Mesendoderm (in vitro differentiated cells): ENCODE data around the gene LIPE.

Source experiments
- DNase-seq: peaks from one replicate; pipeline ENCODE4 v3.0.0; 2013
- H2AK5ac ChIP-seq: 2 replicates; pipeline ENCODE4 v1.6.1; 2013; ENCODE audit warnings: low read length, inconsistent platforms
- H2BK120ac ChIP-seq: 2 replicates; pipeline ENCODE4 v1.6.1; 2013; ENCODE audit warnings: low read depth, mild to moderate bottlenecking, low read length, moderate library complexity, mixed read lengths
- H2BK15ac ChIP-seq: replicated peaks from 2 replicates; pipeline ENCODE4 v1.6.1; 2013; ENCODE audit warnings: low read depth, mild to moderate bottlenecking, moderate library complexity
- H2BK5ac ChIP-seq: 2 replicates; pipeline ENCODE4 v1.6.1; 2013; ENCODE audit warnings: low read length, inconsistent platforms
- H3K18ac ChIP-seq: 2 replicates; pipeline ENCODE4 v1.6.1; 2013; ENCODE audit warnings: mild to moderate bottlenecking, low read length, mixed read lengths
- H3K23ac ChIP-seq: one replicate; pipeline ENCODE4 v1.6.1; 2013; ENCODE audit warnings: low read length
- H3K27ac ChIP-seq: 2 replicates; pipeline ENCODE4 v1.5.1; 2013; ENCODE audit warnings: low read depth, mild to moderate bottlenecking, inconsistent platforms, low read length, moderate library complexity
- H3K27me3 ChIP-seq: 2 replicates; pipeline ENCODE4 v1.6.1; 2013; ENCODE audit warnings: low read length, control low read depth, mild to moderate bottlenecking, inconsistent platforms; ENCODE audit not compliant: insufficient read depth, poor library complexity
- H3K36me3 ChIP-seq: 2 replicates; pipeline ENCODE4 v1.6.1; 2013; ENCODE audit warnings: low read length, inconsistent platforms; ENCODE audit not compliant: control insufficient read depth, insufficient read depth
- H3K4ac ChIP-seq: one replicate; pipeline ENCODE4 v1.6.1; 2013; ENCODE audit warnings: low read depth, mild to moderate bottlenecking, low read length, moderate library complexity
- H3K4me1 ChIP-seq: 2 replicates; pipeline ENCODE4 v1.6.1; 2013; ENCODE audit warnings: low read depth, low read length, inconsistent platforms; ENCODE audit not compliant: control insufficient read depth
- H3K4me2 ChIP-seq: 2 replicates; pipeline ENCODE4 v1.6.1; 2013; ENCODE audit warnings: low read length
- H3K4me3 ChIP-seq: 2 replicates; pipeline ENCODE4 v1.5.1; 2013; ENCODE audit warnings: mild to moderate bottlenecking, low read length
- H3K56ac ChIP-seq: one replicate; pipeline ENCODE4 v1.6.1; 2013; ENCODE audit warnings: low read length
- H3K79me1 ChIP-seq: 2 replicates; pipeline ENCODE4 v1.6.1; 2013; ENCODE audit warnings: low read length, inconsistent platforms
- H3K79me2 ChIP-seq: 2 replicates; pipeline ENCODE4 v1.6.1; 2013; ENCODE audit warnings: mild to moderate bottlenecking, low read length; ENCODE audit not compliant: control insufficient read depth, insufficient read depth
- H3K9ac ChIP-seq: 2 replicates; pipeline ENCODE4 v1.6.1; 2013; ENCODE audit warnings: low read length, inconsistent platforms
- H4K5ac ChIP-seq: one replicate; pipeline ENCODE4 v1.6.1; 2013; ENCODE audit warnings: low read length
- H4K8ac ChIP-seq: one replicate; pipeline ENCODE4 v1.6.1; 2013; ENCODE audit warnings: low read depth, mild to moderate bottlenecking, control low read depth, low read length, moderate library complexity
- WGBS: extraction: QIAGEN DNeasy Blood & Tissue Kit; methylation state at CpG from one replicate; pipeline ENCODE4 v1.1.7; 2013; ENCODE audit warnings: low lambda C conversion rate, missing lambda C conversion rate; ENCODE audit not compliant: insufficient coverage; ENCODE audit errors: extremely low coverage; 5-methylcytosine and 5-hydroxymethylcytosine counted together

The LIPE gene

GRCh38 chr19:42357290-42357689, 69.9 kb downstream of the LIPE start:
- H3K4me3 ChIP-seq = no peak overlapping the region
- no peaks in the 10 kb centered on the region for H3K79me2 ChIP-seq
- no peak for DNase-seq
- H2BK120ac ChIP-seq = no peak overlapping the region
- no peak overlapping the region for H3K4ac ChIP-seq
- no peaks in the 10 kb centered on the region for H3K27me3 ChIP-seq
- H3K79me1 ChIP-seq = no peaks in the 10 kb centered on the region
- H2AK5ac ChIP-seq = no peak overlapping the region
- H3K56ac ChIP-seq = no peak overlapping the region
- WGBS = no CpG with 5 or more reads among the region's 12 CpGs
- no peak overlapping the region for H4K8ac ChIP-seq
- H3K4me1 ChIP-seq = no peaks in the 10 kb centered on the region
- no peak overlapping the region for H3K27ac ChIP-seq
- no peak overlapping the region for H2BK15ac ChIP-seq
- H4K5ac ChIP-seq = no peak overlapping the region
- H3K23ac ChIP-seq = no peak overlapping the region
- H3K36me3 ChIP-seq = no peaks in the 10 kb centered on the region
- H2BK5ac ChIP-seq = no peak overlapping the region
- H3K18ac ChIP-seq = no peak overlapping the region
- no peak overlapping the region for H3K9ac ChIP-seq
- H3K4me2 ChIP-seq = no peak overlapping the region

GRCh38 chr19:42356686-42357085, 70.5 kb downstream of the LIPE start:
- DNase-seq = no peak
- H3K4me3 ChIP-seq = no peak overlapping the region
- H2AK5ac ChIP-seq = no peak overlapping the region
- H3K56ac ChIP-seq = no peak overlapping the region
- H2BK120ac ChIP-seq = no peak overlapping the region
- no peak overlapping the region for H3K18ac ChIP-seq
- no peak overlapping the region for H2BK5ac ChIP-seq
- no peak overlapping the region for H3K27ac ChIP-seq
- no peak overlapping the region for H4K8ac ChIP-seq
- H3K27me3 ChIP-seq = no peaks in the 10 kb centered on the region
- no peak overlapping the region for H3K4ac ChIP-seq
- no peaks in the 10 kb centered on the region for H3K36me3 ChIP-seq
- no peaks in the 10 kb centered on the region for H3K79me2 ChIP-seq
- H2BK15ac ChIP-seq = no peak overlapping the region
- H3K23ac ChIP-seq = no peak overlapping the region
- H3K4me2 ChIP-seq = no peak overlapping the region
- no CpG with 5 or more reads among the region's 15 CpGs for WGBS
- H3K4me1 ChIP-seq = no peaks in the 10 kb centered on the region
- no peak overlapping the region for H4K5ac ChIP-seq
- no peak overlapping the region for H3K9ac ChIP-seq
- H3K79me1 ChIP-seq = no peaks in the 10 kb centered on the region

- Histone ChIP-seq H3K36me3 (no peaks in the 10 kb centered on the region), H3K18ac (no peak overlapping the region), H3K23ac (no peak overlapping the region), H3K9ac (no peak overlapping the region), H4K5ac (no peak overlapping the region), H3K79me2 (no peaks in the 10 kb centered on the region), H3K27me3 (no peaks in the 10 kb centered on the region), H3K79me1 (no peaks in the 10 kb centered on the region), H3K4ac (no peak overlapping the region), H2BK15ac (no peak overlapping the region), H2BK5ac (no peak overlapping the region), H3K27ac (no peak overlapping the region), H4K8ac (no peak overlapping the region), H3K56ac (no peak overlapping the region), H2BK120ac (no peak overlapping the region), H2AK5ac (no peak overlapping the region), H3K4me3 (no peak overlapping the region), H3K4me1 (no peaks in the 10 kb centered on the region), H3K4me2 (no peak overlapping the region)
- WGBS = no CpG with 5 or more reads among the region's 12 CpGs
- DNase-seq = no peak
These were observed 71.3 kb downstream of the LIPE start for GRCh38 chr19:42355896-42356295.

- Histone ChIP-seq H3K4me2 (no peak overlapping the region), H2AK5ac (no peak overlapping the region), H3K36me3 (no peaks in the 10 kb centered on the region), H2BK120ac (no peak overlapping the region), H3K27me3 (no peaks in the 10 kb centered on the region), H3K56ac (no peak overlapping the region), H3K4ac (no peak overlapping the region), H3K4me3 (no peak overlapping the region), H2BK5ac (no peak overlapping the region), H3K9ac (no peak overlapping the region), H3K79me2 (no peaks in the 10 kb centered on the region), H3K23ac (no peak overlapping the region), H3K4me1 (no peaks in the 10 kb centered on the region), H4K8ac (no peak overlapping the region), H3K79me1 (no peaks in the 10 kb centered on the region), H3K27ac (no peak overlapping the region), H3K18ac (no peak overlapping the region), H2BK15ac (no peak overlapping the region), H4K5ac (no peak overlapping the region)
- no CpG with 5 or more reads among the region's 29 CpGs for WGBS
- no peak for DNase-seq
These were observed 73.7 kb downstream of the LIPE start for GRCh38 chr19:42353341-42354015.

- Histone ChIP-seq H2BK120ac (no peak overlapping the region), H3K27me3 (no peaks in the 10 kb centered on the region), H3K4me3 (no peak overlapping the region), H3K27ac (no peak overlapping the region), H3K18ac (no peak overlapping the region), H3K4ac (no peak overlapping the region), H3K4me1 (no peaks in the 10 kb centered on the region), H3K79me1 (no peaks in the 10 kb centered on the region), H3K56ac (no peak overlapping the region), H4K8ac (no peak overlapping the region), H2BK15ac (no peak overlapping the region), H3K23ac (no peak overlapping the region), H3K9ac (no peak overlapping the region), H4K5ac (no peak overlapping the region), H2BK5ac (no peak overlapping the region), H3K4me2 (no peak overlapping the region), H3K36me3 (no peaks in the 10 kb centered on the region), H2AK5ac (no peak overlapping the region), H3K79me2 (no peaks in the 10 kb centered on the region)
- no CpG with 5 or more reads among the region's 31 CpGs for WGBS
- peak; percentile 52 for DNase-seq
These were observed 74.6 kb downstream of the LIPE start for GRCh38 chr19:42352301-42353259.
